IMR-90 (cell line): ENCODE results near the gene SPCS3. TPM values are rescaled to one million over a fixed set of nuclear protein-coding genes. Genes with fewer than 3 reads are reported as not detected.
"Not testable (repeated sequence)": the region's sequence is repeated elsewhere in the genome, so short reads cannot be mapped to it uniquely, and the experiment has no call there.

Experiments used
- ATAC-seq: fragments of 200-7000 bp; cut with Tn5 transposase; 2 replicates; pipeline ENCODE4 v1.9.1; 2020; ENCODE audit warnings: low read depth, mild to moderate bottlenecking, moderate library complexity
- BruUV-seq: library from RNA; stranded (reverse); fragments of 400-500 nt; replicated peaks from 2 replicates; lab custom pipeline; 2021; lab: Mats Ljungman, UMichigan
- CTCF ChIA-PET: fragments of 300-600 bp; formaldehyde crosslinking; extraction: SDS; loops from one replicate; lab custom pipeline; 2021; ENCODE audit warnings: antibody characterized with exemption; lab: Yijun Ruan, JAX
- POLR2A ChIA-PET: fragments of 300-600 bp; sonication (Branson Sonifier 250); formaldehyde crosslinking; loops from one replicate; lab custom pipeline; 2022; ENCODE audit warnings: antibody characterized with exemption; ENCODE audit not compliant: unreplicated experiment; lab: Charles Lee
- DNase-seq: peaks from one replicate; pipeline ENCODE4 v3.0.0; 2013
- H2AFZ ChIP-seq: replicated peaks from 2 replicates; pipeline ENCODE3; 2013; ENCODE audit warnings: low read length, mild to moderate bottlenecking; ENCODE audit not compliant: poor library complexity
- H2AK5ac ChIP-seq: 2 replicates; pipeline ENCODE4 v1.6.1; 2013; ENCODE audit warnings: low read depth, low read length, inconsistent platforms
- H2AK9ac ChIP-seq: replicated peaks from 2 replicates; pipeline ENCODE3; 2013; ENCODE audit warnings: mild to moderate bottlenecking, low read depth, low read length, moderate library complexity; ENCODE audit not compliant: poor library complexity
- H2BK120ac ChIP-seq: 2 replicates; pipeline ENCODE4 v1.6.1; 2013; ENCODE audit warnings: low read depth, low read length, inconsistent platforms
- H2BK15ac ChIP-seq: 3 replicates; pipeline ENCODE4 v1.6.1; 2013; ENCODE audit warnings: low read depth, low read length, inconsistent platforms
- H2BK20ac ChIP-seq: 2 replicates; pipeline ENCODE4 v1.6.1; 2013; ENCODE audit warnings: low read depth, mild to moderate bottlenecking, inconsistent platforms, low read length, moderate library complexity
- H2BK5ac ChIP-seq: 2 replicates; pipeline ENCODE4 v1.6.1; 2013; ENCODE audit warnings: mild to moderate bottlenecking, low read depth, low read length, inconsistent platforms; ENCODE audit not compliant: poor library complexity, severe bottlenecking
- H3K14ac ChIP-seq: replicated peaks from 2 replicates; pipeline ENCODE4 v1.6.1; 2013; ENCODE audit warnings: low read depth, low read length, inconsistent platforms
- H3K18ac ChIP-seq: 2 replicates; pipeline ENCODE4 v1.6.1; 2013; ENCODE audit warnings: low read depth, low read length, control low read depth
- H3K23ac ChIP-seq: 2 replicates; pipeline ENCODE4 v1.6.1; 2013; ENCODE audit warnings: low read depth, low read length, inconsistent platforms
- H3K27ac ChIP-seq: 2 replicates; pipeline ENCODE4 v1.5.1; 2013; ENCODE audit warnings: mild to moderate bottlenecking, control low read depth, low read length; ENCODE audit not compliant: insufficient read depth
- H3K27me3 ChIP-seq: 2 replicates; pipeline ENCODE4 v1.6.1; 2013; ENCODE audit warnings: low read length; ENCODE audit not compliant: control insufficient read depth, insufficient read depth
- H3K36me3 ChIP-seq: 2 replicates; pipeline ENCODE4 v1.6.1; 2013; ENCODE audit warnings: low read length, mixed read lengths; ENCODE audit not compliant: control insufficient read depth, insufficient read depth
- H3K4ac ChIP-seq: 2 replicates; pipeline ENCODE4 v1.6.1; 2013; ENCODE audit warnings: low read depth, low read length, inconsistent platforms
- H3K4me1 ChIP-seq: 2 replicates; pipeline ENCODE4 v1.6.1; 2013; ENCODE audit warnings: low read length, mixed read lengths; ENCODE audit not compliant: control insufficient read depth, insufficient read depth
- H3K4me2 ChIP-seq: 2 replicates; pipeline ENCODE4 v1.6.1; 2013; ENCODE audit warnings: low read depth, mild to moderate bottlenecking, control low read depth, low read length, moderate library complexity
- H3K4me3 ChIP-seq: 2 replicates; pipeline ENCODE4 v1.5.1; 2013; ENCODE audit warnings: low read depth, mild to moderate bottlenecking, control low read depth, low read length, moderate library complexity; ENCODE audit not compliant: insufficient read depth
- H3K56ac ChIP-seq: 2 replicates; pipeline ENCODE4 v1.6.1; 2013; ENCODE audit warnings: low read length, inconsistent platforms; ENCODE audit not compliant: insufficient read depth; ENCODE audit errors: extremely low read depth
- H3K79me1 ChIP-seq, 2 experiments: 2 replicates each; pipeline ENCODE4 v1.6.1; 2013; ENCODE audit warnings: low read length in 2 of 2, inconsistent platforms in 1 of 2, low read depth in 1 of 2
- H3K9ac ChIP-seq: 2 replicates; pipeline ENCODE4 v1.6.1; 2013; ENCODE audit warnings: low read depth, low read length, control low read depth
- H3K9me1 ChIP-seq: 2 replicates; pipeline ENCODE4 v1.6.1; 2013; ENCODE audit warnings: low read length, inconsistent platforms; ENCODE audit not compliant: insufficient read depth
- H3K9me3 ChIP-seq: 2 replicates; pipeline ENCODE4 v1.6.1; 2013; ENCODE audit warnings: low read length; ENCODE audit not compliant: control insufficient read depth, insufficient read depth
- H4K20me1 ChIP-seq: 2 replicates; pipeline ENCODE4 v1.6.1; 2013; ENCODE audit warnings: low read length, inconsistent platforms; ENCODE audit not compliant: insufficient read depth
- H4K5ac ChIP-seq: 2 replicates; pipeline ENCODE4 v1.6.1; 2013; ENCODE audit warnings: mild to moderate bottlenecking, low read depth, low read length, control low read depth
- H4K8ac ChIP-seq, 2 experiments: 2 replicates each; pipeline ENCODE4 v1.6.1; 2013; ENCODE audit warnings: low read depth in 2 of 2, low read length in 2 of 2, control low read depth in 1 of 2, inconsistent platforms in 1 of 2
- H4K91ac ChIP-seq: 2 replicates; pipeline ENCODE4 v1.6.1; 2013; ENCODE audit warnings: low read depth, low read length, inconsistent platforms; ENCODE audit not compliant: insufficient read depth
- MAFK ChIP-seq: IDR thresholded peaks from 2 replicates; pipeline ENCODE4 v1.6.1; 2012; ENCODE audit warnings: low read depth, low read length, improper control_type of control experiment
- MAZ ChIP-seq: IDR thresholded peaks from 2 replicates; pipeline ENCODE4 v1.6.1; 2012; ENCODE audit warnings: low read depth, mild to moderate bottlenecking, low read length, improper control_type of control experiment, moderate library complexity, borderline replicate concordance
- SMC3 ChIP-seq: fragments of 150-350 bp; IDR thresholded peaks from 2 replicates; pipeline ENCODE4 v1.6.1; 2016; ENCODE audit warnings: low read depth, mild to moderate bottlenecking, antibody characterized with exemption, low read length, moderate library complexity
- WGBS, 2 experiments: methylation state at CpG; one replicate each; pipeline versions ENCODE4 v1.1.5 to v1.1.7; 2013; ENCODE audit warnings: missing lambda C conversion rate in 2 of 2; ENCODE audit not compliant: insufficient read length in 1 of 2; ENCODE audit errors: extremely low coverage in 2 of 2; 5-methylcytosine and 5-hydroxymethylcytosine counted together
- dilution Hi-C: fragments of 300-500 bp; cut with HindIII; formaldehyde crosslinking; loops from one replicate; pipeline ENCODE4 v1.14.3; 2018; ENCODE audit warnings: low sequenced_read_pairs; ENCODE audit not compliant: unreplicated experiment
- in situ Hi-C: fragments of 300-500 bp; cut with MboI; formaldehyde crosslinking; loops from 3 replicates; pipeline ENCODE4 v1.14.3; 2019; ENCODE audit warnings: low sequenced_read_pairs, inconsistent platforms, mixed read lengths
- intact Hi-C: fragments of 100-400 bp; cut with micrococcal nuclease; formaldehyde crosslinking; loops from 2 replicates; pipeline ENCODE4 v1.10.0; 2022
- polyA plus RNA-seq, 3 experiments: library from polyadenylated mRNA; depleted of rRNA; stranded (reverse); fragments of >200 nt; gene quantifications; 2 replicates each; pipeline ENCODE4 v1.2.3, GENCODE V29; 2012; ENCODE audit warnings: low replicate concordance in 1 of 3
- total RNA-seq: library from RNA; depleted of rRNA; stranded (reverse); fragments of >200 nt; gene quantifications from 2 replicates; pipeline ENCODE4 v1.2.3, GENCODE V29; 2012
- TF ChIP-seq, protein P1 (sequence below): conservative IDR thresholded peaks from 2 replicates; pipeline ENCODE4 v1.5.1; 2012; ENCODE audit warnings: mild to moderate bottlenecking, low read depth, low read length, improper control_type of control experiment

Gene SPCS3
- total and polyA plus RNA-seq, 2 of the 4 experiments (the other 2 are of a cell fraction) = 41.6 to 77.4 TPM

DNA sequence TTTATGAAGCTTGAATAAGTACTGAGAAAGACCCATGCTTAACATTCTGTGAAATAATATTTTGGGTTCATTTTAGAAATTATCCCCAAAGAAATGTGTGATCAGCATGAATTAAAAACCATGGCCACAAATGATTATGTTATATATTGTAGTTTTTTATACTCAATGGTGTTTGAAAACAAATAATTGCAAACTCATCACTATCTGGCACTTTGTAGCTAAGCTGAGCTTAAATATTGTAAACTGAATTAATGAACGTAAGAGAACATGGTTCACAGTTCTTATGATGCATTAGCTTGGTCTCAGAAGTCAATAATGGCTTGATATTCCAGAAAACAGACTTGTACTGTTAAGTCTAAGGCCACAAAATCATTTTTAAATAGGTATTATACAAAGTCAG is 26.1 kb upstream of the SPCS3 start:
- H3K9me3 ChIP-seq = no peaks in the 10 kb centered on the region
- no peak overlapping the region for H3K4me3 ChIP-seq
- ATAC-seq (no peak), DNase-seq (no peak)
- H2BK5ac ChIP-seq = no peak overlapping the region
- ChIA-PET CTCF (no interaction called here), POLR2A (no interaction called here)
- H3K4ac ChIP-seq = no peak overlapping the region
- H3K79me1 ChIP-seq = no peaks in the 10 kb centered on the region
- H3K56ac ChIP-seq = no peak overlapping the region
- H3K4me2 ChIP-seq = no peak overlapping the region
- dilution Hi-C loops = no loop called here
- in situ Hi-C loops = no loop called here
- H2AK9ac ChIP-seq = no peak overlapping the region
- intact Hi-C loops = no loop called here
- no peak overlapping the region for H2AFZ ChIP-seq
- H3K36me3 ChIP-seq = no peaks in the 10 kb centered on the region
- no peak overlapping the region for H2AK5ac ChIP-seq
- no peak overlapping the region for H3K9ac ChIP-seq
- H4K20me1 ChIP-seq = no peaks in the 10 kb centered on the region
- no peak overlapping the region for H4K8ac ChIP-seq
- TF ChIP-seq SMC3 (no peak), MAZ (no peak), MAFK (peak; percentile 79)
- TF ChIP-seq, protein P1, sequence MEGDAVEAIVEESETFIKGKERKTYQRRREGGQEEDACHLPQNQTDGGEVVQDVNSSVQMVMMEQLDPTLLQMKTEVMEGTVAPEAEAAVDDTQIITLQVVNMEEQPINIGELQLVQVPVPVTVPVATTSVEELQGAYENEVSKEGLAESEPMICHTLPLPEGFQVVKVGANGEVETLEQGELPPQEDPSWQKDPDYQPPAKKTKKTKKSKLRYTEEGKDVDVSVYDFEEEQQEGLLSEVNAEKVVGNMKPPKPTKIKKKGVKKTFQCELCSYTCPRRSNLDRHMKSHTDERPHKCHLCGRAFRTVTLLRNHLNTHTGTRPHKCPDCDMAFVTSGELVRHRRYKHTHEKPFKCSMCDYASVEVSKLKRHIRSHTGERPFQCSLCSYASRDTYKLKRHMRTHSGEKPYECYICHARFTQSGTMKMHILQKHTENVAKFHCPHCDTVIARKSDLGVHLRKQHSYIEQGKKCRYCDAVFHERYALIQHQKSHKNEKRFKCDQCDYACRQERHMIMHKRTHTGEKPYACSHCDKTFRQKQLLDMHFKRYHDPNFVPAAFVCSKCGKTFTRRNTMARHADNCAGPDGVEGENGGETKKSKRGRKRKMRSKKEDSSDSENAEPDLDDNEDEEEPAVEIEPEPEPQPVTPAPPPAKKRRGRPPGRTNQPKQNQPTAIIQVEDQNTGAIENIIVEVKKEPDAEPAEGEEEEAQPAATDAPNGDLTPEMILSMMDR = no peak
- no peaks in the 10 kb centered on the region for H3K27me3 ChIP-seq
- no peak overlapping the region for H4K91ac ChIP-seq
- H4K5ac ChIP-seq = no peak overlapping the region
- H3K18ac ChIP-seq = no peak overlapping the region
- H3K4me1 ChIP-seq = no peaks in the 10 kb centered on the region
- no peak overlapping the region for H3K23ac ChIP-seq
- H3K9me1 ChIP-seq = no peaks in the 10 kb centered on the region
- no peak overlapping the region for H2BK15ac ChIP-seq
- H2BK120ac ChIP-seq = no peak overlapping the region
- no TSS peak for BruUV-seq
- WGBS, 2 experiments = no CpG with 5 or more reads among the region's 1 CpG
- no peak overlapping the region for H2BK20ac ChIP-seq
- H3K27ac ChIP-seq = no peak overlapping the region
- no peak overlapping the region for H3K14ac ChIP-seq

- H4K8ac ChIP-seq, dilution Hi-C loops, intact Hi-C loops, DNase-seq, H2BK20ac ChIP-seq, H3K14ac ChIP-seq, H2BK120ac ChIP-seq, H2AK5ac ChIP-seq, H3K4me2 ChIP-seq, H4K91ac ChIP-seq, H3K56ac ChIP-seq, H4K20me1 ChIP-seq, H3K4me3 ChIP-seq, H3K9ac ChIP-seq, in situ Hi-C loops, H2BK15ac ChIP-seq, H3K4ac ChIP-seq, H2BK5ac ChIP-seq, H3K23ac ChIP-seq, H3K27ac ChIP-seq, CTCF ChIA-PET, H2AFZ ChIP-seq, H3K18ac ChIP-seq, H3K9me1 ChIP-seq, H3K79me1 ChIP-seq, H2AK9ac ChIP-seq, ATAC-seq, H4K5ac ChIP-seq, H3K4me1 ChIP-seq, BruUV-seq, H3K36me3 ChIP-seq, H3K27me3 ChIP-seq, POLR2A ChIA-PET, H3K9me3 ChIP-seq: not testable (repeated sequence)
- WGBS, 2 experiments = 54% methylated on average over 2 of the region's 5 CpGs; no CpG with 5 or more reads in 1 of the 2 experiments
Measured at GRCh38 chr4:176295907-176296306, 23.9 kb upstream of the SPCS3 start.
